Measurements from ENCODE around the gene PCSK6.

The PCSK6 gene

DNA sequence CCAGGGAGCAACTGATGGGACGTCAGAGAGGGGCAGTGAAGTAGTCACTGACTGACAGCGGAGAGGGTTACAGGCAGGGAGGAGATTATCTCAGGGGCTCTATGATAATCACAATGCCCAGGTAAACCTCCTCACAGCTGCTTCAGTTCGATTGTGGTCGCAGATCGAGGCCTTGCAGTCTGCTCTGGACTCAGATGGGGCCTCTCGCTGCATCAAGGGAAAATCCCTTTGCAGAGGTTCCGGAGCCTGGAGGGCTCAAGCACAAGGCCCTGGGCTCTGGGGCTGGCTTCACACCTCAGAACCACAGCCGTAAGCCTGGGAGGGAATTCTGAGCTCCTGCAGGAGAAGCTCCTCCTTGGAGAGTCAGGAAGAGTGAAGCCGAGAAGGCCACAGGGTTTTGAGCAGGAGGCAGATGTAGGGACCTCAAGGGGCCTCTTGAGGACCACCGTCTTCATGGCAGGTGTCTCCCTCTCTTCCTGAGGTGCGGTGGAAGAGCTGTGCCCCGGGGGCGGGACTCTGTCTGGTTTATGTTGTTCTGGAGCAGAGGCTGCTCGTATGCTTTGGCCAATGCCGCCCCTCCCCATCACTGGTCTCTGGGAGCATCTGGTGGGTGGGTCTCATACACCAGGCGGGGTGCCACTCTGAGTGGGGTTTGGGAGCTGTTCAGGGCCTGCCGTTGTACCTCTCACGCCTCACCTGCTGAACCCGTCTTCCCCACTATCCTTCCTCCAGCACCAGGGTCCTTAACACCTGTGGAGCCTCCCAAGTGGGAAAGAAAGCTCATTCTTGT lies 175.0 kb downstream of the PCSK6 start:
- no peak overlapping the region for H3K4me3 ChIP-seq (ENCODE audit: low read depth, low read length)
- DNase-seq (ENCODE audit: low read depth, low spot score): no peak
- TF ChIP-seq, protein P1, sequence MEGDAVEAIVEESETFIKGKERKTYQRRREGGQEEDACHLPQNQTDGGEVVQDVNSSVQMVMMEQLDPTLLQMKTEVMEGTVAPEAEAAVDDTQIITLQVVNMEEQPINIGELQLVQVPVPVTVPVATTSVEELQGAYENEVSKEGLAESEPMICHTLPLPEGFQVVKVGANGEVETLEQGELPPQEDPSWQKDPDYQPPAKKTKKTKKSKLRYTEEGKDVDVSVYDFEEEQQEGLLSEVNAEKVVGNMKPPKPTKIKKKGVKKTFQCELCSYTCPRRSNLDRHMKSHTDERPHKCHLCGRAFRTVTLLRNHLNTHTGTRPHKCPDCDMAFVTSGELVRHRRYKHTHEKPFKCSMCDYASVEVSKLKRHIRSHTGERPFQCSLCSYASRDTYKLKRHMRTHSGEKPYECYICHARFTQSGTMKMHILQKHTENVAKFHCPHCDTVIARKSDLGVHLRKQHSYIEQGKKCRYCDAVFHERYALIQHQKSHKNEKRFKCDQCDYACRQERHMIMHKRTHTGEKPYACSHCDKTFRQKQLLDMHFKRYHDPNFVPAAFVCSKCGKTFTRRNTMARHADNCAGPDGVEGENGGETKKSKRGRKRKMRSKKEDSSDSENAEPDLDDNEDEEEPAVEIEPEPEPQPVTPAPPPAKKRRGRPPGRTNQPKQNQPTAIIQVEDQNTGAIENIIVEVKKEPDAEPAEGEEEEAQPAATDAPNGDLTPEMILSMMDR (IDR thresholded peaks at IDR 0.05; ENCODE audit: insufficient read depth, low read length, missing control alignments): no peak
- POLR2A ChIA-PET: no interaction called here
- CTCF ChIA-PET: interaction anchor here (1.4 kb wide), 1 partner anchor 11 kb away, joined by 4 read pairs; no protein-coding TSS in a partner anchor

DNA sequence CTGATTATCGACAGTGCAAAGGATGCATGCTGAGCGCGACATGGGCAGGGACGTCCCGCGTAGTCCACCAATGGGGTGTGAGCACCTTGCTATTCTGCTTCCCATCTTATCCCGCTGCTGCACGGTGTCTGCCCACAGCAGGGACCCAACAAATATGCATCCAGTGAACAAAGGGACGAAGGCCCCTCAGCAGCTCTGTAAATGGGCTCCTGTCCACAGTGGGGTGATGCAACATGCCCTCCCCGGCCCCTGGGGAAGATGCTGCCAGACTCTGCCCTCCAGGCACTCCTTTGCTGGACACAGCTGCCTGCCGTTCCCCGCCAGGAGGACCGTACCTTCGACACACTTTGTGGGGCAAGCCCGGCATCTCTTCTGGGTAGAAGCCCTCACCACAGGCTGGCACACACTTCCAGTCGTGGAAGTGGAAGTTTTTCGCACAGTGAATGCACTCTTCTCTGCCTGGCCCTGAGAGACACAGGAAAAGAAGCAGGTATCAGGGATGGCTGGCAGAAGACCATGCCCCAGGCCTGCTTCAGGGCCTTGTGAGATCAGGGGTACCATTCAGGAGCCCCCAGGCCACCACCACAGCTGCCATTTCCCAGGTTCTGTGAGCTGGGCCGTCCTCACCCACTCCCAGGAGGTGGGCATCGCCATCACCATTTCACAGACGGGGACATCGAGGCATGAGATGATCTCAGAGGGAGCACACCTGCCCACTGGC lies 176.3 kb downstream of the PCSK6 start:
- TF ChIP-seq, protein P1 (IDR thresholded peaks at IDR 0.05; ENCODE audit: insufficient read depth, low read length, missing control alignments): no peak
- ChIA-PET POLR2A (no interaction called here), CTCF (interaction anchor here (0.9 to 1.4 kb wide), 3 partner anchors 11 to 328 kb away, joined by 3 to 7 read pairs (median 4); no protein-coding TSS in a partner anchor)
- DNase-seq (ENCODE audit: low read depth, low spot score): no peak
- no peak overlapping the region for H3K4me3 ChIP-seq (ENCODE audit: low read depth, low read length)

DNA sequence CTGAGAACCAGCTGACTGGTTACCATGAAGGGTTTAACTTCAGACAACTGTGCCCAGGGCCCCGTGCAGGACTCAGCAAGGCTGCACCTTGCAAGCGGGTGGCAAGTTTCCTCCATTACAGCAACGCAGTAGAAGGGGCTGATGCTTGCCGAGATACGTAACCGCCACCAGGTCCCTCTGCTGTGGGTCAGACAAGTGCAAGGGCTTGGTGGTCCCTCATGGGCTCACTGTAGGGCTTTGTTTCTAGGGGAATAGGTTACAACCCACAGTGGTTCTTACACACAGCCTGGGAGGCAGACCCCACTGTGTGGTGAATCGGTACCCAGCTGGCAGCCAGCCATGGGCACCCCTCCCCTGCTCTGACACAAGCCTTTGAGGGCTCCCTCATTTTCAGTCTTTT lies 179.0 kb downstream of the PCSK6 start:
- CTCF ChIA-PET: interaction anchor here (1.1 to 1.2 kb wide), 2 partner anchors 8 to 332 kb away, joined by 3 to 5 read pairs; no protein-coding TSS in a partner anchor
- TF ChIP-seq, protein P1 (IDR thresholded peaks at IDR 0.05; ENCODE audit: insufficient read depth, low read length, missing control alignments): no peak
- no peak for DNase-seq (ENCODE audit: low read depth, low spot score)
- POLR2A ChIA-PET: no interaction called here
- no peak overlapping the region for H3K4me3 ChIP-seq (ENCODE audit: low read depth, low read length)

DNA sequence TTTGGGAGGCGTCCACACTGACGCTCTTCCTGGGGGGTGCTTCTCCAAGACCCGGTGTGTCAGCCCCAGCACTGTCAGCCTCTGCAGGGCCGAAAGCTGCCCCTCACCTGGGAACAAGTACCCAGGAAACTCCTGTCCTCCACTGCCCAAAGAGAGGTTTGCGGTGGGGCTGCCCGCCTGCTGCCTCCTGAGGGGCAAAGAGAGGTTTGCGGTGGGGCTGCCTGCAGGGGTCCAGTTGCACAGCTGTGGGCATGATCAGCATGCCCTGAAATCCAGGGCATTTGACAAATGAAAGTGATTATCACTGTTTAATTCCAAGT lies 179.4 kb downstream of the PCSK6 start:
- no peak overlapping the region for H3K4me3 ChIP-seq (ENCODE audit: low read depth, low read length)
- ChIA-PET CTCF (interaction anchor here (1.2 kb wide), 1 partner anchor 8 kb away, joined by 3 read pairs; no protein-coding TSS in a partner anchor), POLR2A (no interaction called here)
- DNase-seq (ENCODE audit: low read depth, low spot score): no peak
- TF ChIP-seq, protein P1 (IDR thresholded peaks at IDR 0.05; ENCODE audit: insufficient read depth, low read length, missing control alignments): no peak

DNA sequence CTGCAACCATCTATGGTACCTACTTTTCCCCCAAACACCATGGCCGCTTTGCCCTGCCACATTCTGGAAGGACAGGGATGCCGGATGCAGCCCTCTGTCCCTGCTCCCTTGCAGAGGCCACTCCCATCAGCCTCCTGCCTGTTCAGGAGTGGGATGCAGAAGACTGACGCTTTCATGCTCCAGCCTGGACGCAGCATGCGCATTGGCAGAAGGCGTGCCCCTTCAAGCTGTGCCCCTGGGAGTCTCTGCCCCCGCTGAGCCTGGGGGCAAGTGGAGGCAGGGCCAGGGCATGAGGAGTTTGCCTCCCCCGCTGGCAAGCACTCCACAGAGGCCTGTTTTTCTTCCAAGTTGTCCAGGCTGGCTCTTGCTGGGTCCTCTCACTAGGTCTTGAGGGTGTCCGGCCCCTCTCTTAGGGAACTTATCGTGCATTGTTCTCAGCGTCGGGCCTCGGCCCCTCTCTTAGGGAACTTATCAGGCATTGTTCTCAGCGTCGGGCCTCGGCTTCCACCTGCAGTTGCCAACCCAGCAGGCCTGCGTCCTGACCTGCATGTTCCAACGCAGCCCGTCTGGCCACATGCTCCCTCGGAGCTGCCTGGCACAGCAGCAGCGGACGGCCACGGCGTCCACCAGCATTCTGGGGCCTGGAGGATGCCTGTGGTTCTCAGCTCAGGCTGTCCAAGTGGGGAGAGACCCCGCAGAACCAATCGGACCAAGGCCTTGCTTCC lies 179.9 kb downstream of the PCSK6 start:
- no peak for DNase-seq (ENCODE audit: low read depth, low spot score)
- ChIA-PET CTCF (interaction anchor here (18.3 kb wide), 1 partner anchor 329 kb away, joined by 353 read pairs; no protein-coding TSS in a partner anchor), POLR2A (no interaction called here)
- no peak overlapping the region for H3K4me3 ChIP-seq (ENCODE audit: low read depth, low read length)
- TF ChIP-seq, protein P1 (IDR thresholded peaks at IDR 0.05; ENCODE audit: insufficient read depth, low read length, missing control alignments): no peak

Measured in AG04449 (cell line).